Adrenal gland (tissue), 5 donors: ENCODE data around the gene RFLNA.

Experiments
- POLR2A ChIP-seq, 2 donors: fragments of 450-650 bp; IDR thresholded peaks; one replicate each; pipeline ENCODE4 v1.6.1; 2017; ENCODE audit warnings: antibody characterized with exemption in 2 of 2, mild to moderate bottlenecking in 2 of 2, moderate library complexity in 1 of 2
- TF ChIP-seq, protein P1 (sequence below), 6 experiments: fragments of 450-650 bp in 4 of 6; fragments of 200-600 bp in 2 of 6; sonication (generic) in 1 of 6; IDR thresholded peaks; 1 replicate in 5 of 6; 2 replicates in 1 of 6; pipeline versions ENCODE4 v1.5.1 to v1.8.0; 2016 to 2021; ENCODE audit warnings: antibody characterized with exemption in 6 of 6, mild to moderate bottlenecking in 2 of 6, moderate library complexity in 1 of 6
- donor health status: DM: no; HTN: no; CAD: no.

DNA sequence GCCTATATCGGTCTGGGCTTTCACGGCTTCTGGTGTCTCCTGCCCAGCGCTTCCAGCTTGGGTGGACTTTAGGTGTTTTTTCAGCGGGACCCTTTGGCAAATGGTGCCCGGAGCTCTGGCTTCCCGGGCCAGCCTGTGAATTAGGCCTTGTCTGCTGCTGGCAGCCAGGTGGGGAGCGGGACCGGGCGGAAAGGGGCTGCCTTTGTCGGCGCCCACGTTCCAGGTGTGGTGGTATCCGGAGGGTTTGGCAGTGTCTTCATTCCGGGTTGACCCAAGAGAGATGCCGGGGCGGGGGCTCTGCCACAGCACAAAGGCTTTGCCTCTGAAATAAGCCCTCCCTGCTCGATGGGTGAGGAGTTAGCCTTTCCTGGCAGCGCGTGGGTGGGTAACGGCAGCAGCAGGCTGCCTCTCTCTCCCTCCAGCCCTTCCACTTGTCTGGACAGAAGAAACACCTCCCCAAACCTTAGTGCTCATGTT, 9.5 kb downstream of the RFLNA start:
- TF ChIP-seq, protein P1, sequence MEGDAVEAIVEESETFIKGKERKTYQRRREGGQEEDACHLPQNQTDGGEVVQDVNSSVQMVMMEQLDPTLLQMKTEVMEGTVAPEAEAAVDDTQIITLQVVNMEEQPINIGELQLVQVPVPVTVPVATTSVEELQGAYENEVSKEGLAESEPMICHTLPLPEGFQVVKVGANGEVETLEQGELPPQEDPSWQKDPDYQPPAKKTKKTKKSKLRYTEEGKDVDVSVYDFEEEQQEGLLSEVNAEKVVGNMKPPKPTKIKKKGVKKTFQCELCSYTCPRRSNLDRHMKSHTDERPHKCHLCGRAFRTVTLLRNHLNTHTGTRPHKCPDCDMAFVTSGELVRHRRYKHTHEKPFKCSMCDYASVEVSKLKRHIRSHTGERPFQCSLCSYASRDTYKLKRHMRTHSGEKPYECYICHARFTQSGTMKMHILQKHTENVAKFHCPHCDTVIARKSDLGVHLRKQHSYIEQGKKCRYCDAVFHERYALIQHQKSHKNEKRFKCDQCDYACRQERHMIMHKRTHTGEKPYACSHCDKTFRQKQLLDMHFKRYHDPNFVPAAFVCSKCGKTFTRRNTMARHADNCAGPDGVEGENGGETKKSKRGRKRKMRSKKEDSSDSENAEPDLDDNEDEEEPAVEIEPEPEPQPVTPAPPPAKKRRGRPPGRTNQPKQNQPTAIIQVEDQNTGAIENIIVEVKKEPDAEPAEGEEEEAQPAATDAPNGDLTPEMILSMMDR (IDR thresholded peaks at IDR 0.05), result no peak
- TF ChIP-seq POLR2A (IDR thresholded peaks at IDR 0.05), result no peak
